HUDEP-2 (cell line): ENCODE measurements around the gene CDH13.
A peak's percentile ranks its signal among the peaks of the same experiment; 100 is the strongest.

ENCODE experiments used
- DNase-seq, 76 experiments: peaks; one replicate each; lab custom pipeline; 2025; ENCODE audit not compliant: unreplicated experiment in 76 of 76; lab: John Stamatoyannopoulos, UW

The CDH13 gene

GRCh38 chr16:82625066-82625968 is 1.5 kb upstream of the CDH13 start:
- DNase-seq, result no peak

- no peak for DNase-seq
Observed at GRCh38 chr16:82628088-82628423, 1.3 kb downstream of the CDH13 start.

GRCh38 chr16:82628711-82629110 is 1.9 kb downstream of the CDH13 start:
- no peak for DNase-seq

- no peak for DNase-seq
Observed at GRCh38 chr16:82629441-82630027, 2.8 kb downstream of the CDH13 start.

DNA sequence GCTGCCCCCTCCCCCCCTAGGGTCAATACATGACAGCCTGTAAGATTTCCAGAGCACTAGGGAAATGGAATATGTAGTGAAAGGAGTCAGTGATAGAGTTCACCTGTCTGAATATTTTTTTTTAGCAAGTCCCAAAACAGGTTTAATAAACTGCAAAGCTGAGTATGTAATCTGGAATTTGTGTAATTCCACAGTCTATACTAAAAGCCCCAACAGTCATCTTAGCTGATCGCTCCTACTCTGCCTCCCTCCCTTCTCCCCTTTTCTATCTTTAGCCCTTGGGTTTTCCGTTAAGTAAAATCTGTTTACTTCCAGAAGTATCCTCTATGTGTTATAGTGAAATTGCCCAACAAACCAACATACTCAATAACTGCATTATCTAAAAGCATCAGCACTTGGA is 3.5 kb downstream of the CDH13 start:
- DNase-seq, result no peak

DNA sequence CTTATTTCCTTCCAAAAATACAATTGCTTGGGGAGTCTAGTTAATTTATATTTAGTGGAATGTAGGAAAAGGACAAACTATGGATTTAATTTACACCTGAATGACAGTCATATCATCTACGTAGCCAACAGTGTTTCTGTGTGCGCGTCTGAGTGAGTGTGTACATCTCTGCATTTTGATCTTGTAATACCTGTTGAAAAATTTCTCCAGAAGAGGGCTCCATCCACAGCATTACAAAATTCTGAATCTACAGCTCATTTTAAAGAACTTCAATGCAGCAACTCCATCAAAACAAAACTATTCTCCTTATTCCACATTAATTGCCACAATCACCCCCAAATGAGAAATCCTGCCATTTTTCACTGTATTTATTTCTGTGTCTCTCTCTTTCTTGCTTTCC is 3.9 kb downstream of the CDH13 start:
- no peak for DNase-seq

- peak in 2 of 76 experiments; percentile 0 to 11 for DNase-seq
Observed at GRCh38 chr16:82631701-82632685, 5.2 kb downstream of the CDH13 start.

DNA sequence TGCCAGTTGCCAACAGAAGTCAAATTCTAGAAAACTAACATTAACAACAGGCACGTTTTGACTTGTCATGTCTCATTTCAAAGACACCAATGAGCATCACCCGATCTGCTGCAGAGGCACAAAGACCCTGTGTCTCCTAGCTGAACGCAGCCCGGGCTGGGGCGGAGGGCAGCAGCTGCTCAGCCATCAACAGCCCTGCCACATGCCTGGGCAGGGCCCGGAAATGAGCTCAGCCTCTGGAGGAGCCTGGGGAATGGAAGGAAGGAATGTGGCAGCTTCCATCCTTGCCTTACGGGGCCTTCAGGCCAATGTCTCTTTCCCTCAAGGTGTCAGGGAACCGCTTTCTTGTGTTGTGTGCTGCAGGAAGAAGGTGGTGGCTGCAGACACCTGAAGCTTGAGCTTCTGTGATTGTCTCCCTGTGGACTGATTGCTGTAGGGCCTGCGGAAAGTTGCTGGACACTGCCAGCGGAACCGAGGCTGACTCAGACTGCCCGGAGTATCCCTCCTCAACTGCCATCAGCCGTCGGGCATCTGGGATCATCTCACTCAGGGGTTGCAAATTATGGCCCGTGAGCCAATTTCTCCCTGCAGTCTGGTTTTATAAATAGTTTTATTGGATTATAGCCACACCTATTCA is 7.3 kb downstream of the CDH13 start:
- DNase-seq, result no peak

DNA sequence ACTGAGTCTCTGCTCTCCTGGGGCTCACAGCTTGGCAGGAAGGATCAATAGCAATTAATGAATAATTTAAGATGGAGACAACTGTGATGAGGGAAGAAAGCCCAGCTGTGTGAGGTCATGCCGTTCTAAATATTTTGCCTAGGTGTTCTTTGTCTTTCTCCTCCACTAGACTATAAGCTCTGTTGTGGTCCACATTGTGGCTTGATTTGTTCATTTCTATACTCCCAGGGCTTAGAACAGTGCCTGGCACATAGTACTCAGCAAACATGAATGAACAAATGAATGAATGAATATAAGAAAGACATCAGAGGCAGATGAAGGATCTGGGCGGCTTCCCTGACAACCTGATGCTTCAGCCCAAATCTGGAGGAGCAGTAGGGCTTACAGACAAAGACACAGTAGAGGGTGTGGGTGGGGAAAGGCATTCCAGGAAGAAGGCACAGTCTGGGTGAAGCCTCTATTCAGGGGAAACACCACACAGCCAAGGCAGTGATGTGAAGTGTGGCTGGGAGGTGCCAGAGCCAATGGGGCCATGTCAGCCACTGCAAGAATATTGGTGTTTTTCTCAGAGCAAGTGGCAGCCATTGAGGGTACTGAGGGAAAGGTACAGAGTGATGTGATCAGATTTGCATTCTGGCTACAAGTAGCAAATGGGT is 8.3 kb downstream of the CDH13 start:
- DNase-seq, result no peak

GRCh38 chr16:82636485-82636884 is 9.7 kb downstream of the CDH13 start:
- no peak for DNase-seq

GRCh38 chr16:82636958-82637357 is 10.2 kb downstream of the CDH13 start:
- no peak for DNase-seq

DNA sequence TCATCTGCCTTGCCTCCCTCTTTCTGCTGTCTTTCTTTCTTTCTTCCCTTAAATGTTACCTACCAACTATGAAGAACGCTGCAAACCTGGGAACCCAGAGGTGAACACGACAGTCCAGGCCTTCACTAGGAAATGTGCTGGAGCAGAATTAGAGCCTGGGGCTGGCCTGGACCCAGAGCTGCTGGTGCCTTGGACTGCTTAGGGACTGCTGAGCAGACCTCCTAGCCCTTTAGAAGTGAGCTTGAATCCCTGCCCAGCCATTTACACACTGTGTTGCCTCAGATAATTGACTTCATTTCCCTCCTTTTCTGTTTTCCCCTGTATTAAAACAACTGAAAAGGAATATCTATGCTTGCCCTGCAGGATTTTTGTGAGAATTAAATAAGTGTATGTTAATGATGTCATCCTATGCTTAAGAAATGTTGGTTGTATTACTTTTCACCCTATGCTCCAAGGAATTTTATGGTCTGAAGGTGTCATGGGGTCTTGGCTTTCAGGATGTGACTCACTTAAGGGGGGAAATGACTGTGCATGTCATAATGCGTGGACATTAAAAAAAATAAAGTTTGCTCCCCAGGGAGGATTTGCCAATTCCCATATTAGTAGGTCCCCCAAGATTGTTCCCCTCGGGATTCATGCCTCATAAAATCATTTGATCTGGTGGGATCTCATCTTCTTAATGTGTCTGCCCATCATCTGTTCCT is 11.5 kb downstream of the CDH13 start:
- DNase-seq, result no peak

DNA sequence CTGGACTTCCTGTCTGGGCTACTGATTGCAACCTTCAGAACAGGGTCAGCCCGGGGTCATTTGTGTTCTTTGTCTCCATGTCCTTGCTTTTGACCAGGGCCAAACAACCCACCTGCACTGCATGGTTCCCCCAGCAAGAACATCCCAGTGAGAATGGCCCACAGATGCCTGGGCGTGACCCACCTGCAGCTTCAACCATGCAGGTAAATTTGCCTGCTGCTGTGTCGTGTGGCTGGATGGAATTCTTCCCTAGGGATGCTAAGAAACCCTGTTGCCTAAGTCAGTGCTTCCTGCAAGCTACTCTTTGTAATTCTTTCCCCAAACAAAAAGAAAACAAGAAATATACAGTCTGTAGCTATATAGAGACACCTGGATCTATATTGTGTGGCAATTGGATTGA is 12.5 kb downstream of the CDH13 start:
- DNase-seq, result no peak

DNA sequence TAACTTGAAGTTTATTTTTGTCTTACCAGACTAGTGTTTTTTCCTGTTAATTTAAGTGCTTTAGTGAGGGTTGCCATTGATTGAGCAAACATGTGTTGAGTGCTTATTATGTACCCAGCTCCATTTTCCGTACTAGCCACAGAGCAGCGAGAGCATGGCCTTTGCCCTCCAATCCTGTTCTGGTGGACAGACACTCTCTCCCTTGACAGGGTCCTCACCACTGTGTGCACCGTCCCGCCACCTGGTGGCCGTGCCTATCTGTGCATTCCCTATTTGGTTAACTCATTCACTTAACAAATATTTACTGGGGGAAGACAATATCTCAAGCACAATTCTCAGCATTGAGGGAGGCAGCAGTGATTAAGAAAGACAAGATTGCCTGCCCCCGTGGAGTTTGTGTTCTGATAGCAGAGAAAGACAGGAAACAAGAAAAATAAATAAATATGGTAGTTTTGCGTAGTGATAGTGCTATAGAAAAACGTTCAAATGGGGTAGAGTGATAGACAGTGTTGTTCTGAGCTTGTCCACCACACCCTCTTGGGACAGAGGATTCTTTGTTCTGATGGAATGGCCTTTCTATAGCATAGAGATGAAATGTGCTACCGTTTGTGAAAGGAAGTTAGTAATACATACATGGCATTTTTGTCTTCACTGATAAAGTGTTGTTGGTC is 13.0 kb downstream of the CDH13 start:
- DNase-seq, result peak in 35 of 76 experiments; percentile 1 to 45 (median 11)

GRCh38 chr16:82641336-82641984 is 14.7 kb downstream of the CDH13 start:
- no peak for DNase-seq

DNA sequence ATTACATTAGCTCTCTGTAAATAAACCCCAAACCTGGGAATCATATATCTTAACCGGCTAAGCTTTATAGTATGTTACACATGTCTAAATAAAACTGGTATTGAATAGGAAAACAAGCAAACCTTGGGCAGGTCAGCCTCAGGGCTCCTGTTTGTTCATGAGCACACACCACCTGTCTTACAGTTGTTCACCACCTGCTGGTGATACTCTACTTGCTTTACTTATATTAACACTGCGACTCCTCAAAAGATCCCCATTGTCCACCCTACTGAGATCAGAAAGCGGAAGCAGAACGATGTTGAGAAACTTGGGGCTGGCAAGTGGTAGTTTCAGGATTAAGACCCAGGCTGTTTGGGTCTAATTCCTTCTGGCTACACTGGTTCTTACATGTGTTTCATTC is 16.4 kb downstream of the CDH13 start:
- no peak for DNase-seq

GRCh38 chr16:82643936-82644630 is 17.3 kb downstream of the CDH13 start:
- DNase-seq, result no peak

- no peak for DNase-seq
Observed at GRCh38 chr16:82646504-82646903, 19.7 kb downstream of the CDH13 start.
